SK-N-SH (cell line): ENCODE measurements around the gene BTG1. TPM values are rescaled to one million over a fixed set of nuclear protein-coding genes. Genes with fewer than 3 reads are reported as not detected.

Experiments used
- CTCF ChIA-PET: fragments of 300-600, 350-600 bp; formaldehyde crosslinking; extraction: SDS; loops from one replicate; lab custom pipeline; 2021; lab: Yijun Ruan, JAX
- POLR2A ChIA-PET: fragments of 350-600 bp; sonication (Branson Sonifier 250); formaldehyde crosslinking; extraction: SDS; loops from one replicate; lab custom pipeline; 2020; ENCODE audit warnings: antibody characterized with exemption, inconsistent platforms; lab: Yijun Ruan, JAX
- DNase-seq: peaks from one replicate; pipeline ENCODE4 v3.0.0; 2012
- H2AFZ ChIP-seq: fragments of 200-600 bp; sonication (generic); 2 replicates; pipeline ENCODE4 v1.8.1; 2016; ENCODE audit warnings: antibody characterized with exemption, mild to moderate bottlenecking, low read depth
- H3F3A ChIP-seq: fragments of 200-600 bp; sonication (generic); replicated peaks from 2 replicates; pipeline ENCODE3; 2016; ENCODE audit warnings: antibody characterized with exemption, mild to moderate bottlenecking; ENCODE audit not compliant: insufficient read depth
- H3K27ac ChIP-seq, 2 experiments: fragments of 200-500 bp in 1 of 2; fragments of 200-600 bp in 1 of 2; sonication (Bioruptor generic) in 1 of 2; sonication (generic), shearing (Covaris generic) in 1 of 2; 2 replicates each; pipeline versions ENCODE4 v1.5.1 to v1.6.1; 2014 to 2016; ENCODE audit warnings: low read depth in 2 of 2, inconsistent platforms in 1 of 2, low read length in 1 of 2, mild to moderate bottlenecking in 1 of 2, mixed read lengths in 1 of 2
- H3K27me3 ChIP-seq: fragments of 200-600 bp; sonication (generic), shearing (Covaris generic); 2 replicates; pipeline ENCODE4 v1.6.1; 2016; ENCODE audit warnings: mixed run types; ENCODE audit not compliant: insufficient read depth
- H3K36me3 ChIP-seq, 2 experiments: fragments of 200-500 bp in 1 of 2; fragments of 200-600 bp in 1 of 2; sonication (Bioruptor generic) in 1 of 2; sonication (generic) in 1 of 2; replicated peaks in 1 of 2; 2 replicates each; pipeline versions ENCODE3 to v1.5.1; 2014 to 2016; ENCODE audit warnings: low read length in 1 of 2, mild to moderate bottlenecking in 1 of 2; ENCODE audit not compliant: insufficient read depth in 2 of 2, control insufficient read depth in 1 of 2
- H3K4me1 ChIP-seq, 2 experiments: fragments of 200-500 bp in 1 of 2; fragments of 200-600 bp in 1 of 2; sonication (Bioruptor generic) in 1 of 2; sonication (generic), shearing (Covaris generic) in 1 of 2; 2 replicates each; pipeline versions ENCODE4 v1.5.1 to v1.6.1; 2014 to 2016; ENCODE audit warnings: low read depth in 1 of 2, low read length in 1 of 2, mixed run types in 1 of 2; ENCODE audit not compliant: insufficient read depth in 2 of 2, control insufficient read depth in 1 of 2
- H3K4me2 ChIP-seq: fragments of 200-600 bp; sonication (generic), shearing (Covaris generic); 2 replicates; pipeline ENCODE4 v1.6.1; 2017; ENCODE audit warnings: mixed run types
- H3K4me3 ChIP-seq, 2 experiments: fragments of 200-500 bp in 1 of 2; fragments of 200-600 bp in 1 of 2; sonication (Bioruptor generic) in 1 of 2; sonication (generic), shearing (Covaris generic) in 1 of 2; 2 replicates each; pipeline versions ENCODE4 v1.5.1 to v1.8.1; 2014 to 2016; ENCODE audit warnings: low read depth in 2 of 2, inconsistent platforms in 1 of 2, low read length in 1 of 2, mild to moderate bottlenecking in 1 of 2, mixed read lengths in 1 of 2, moderate library complexity in 1 of 2
- H3K79me2 ChIP-seq: fragments of 200-600 bp; sonication (generic); 2 replicates; pipeline ENCODE4 v1.8.1; 2017; ENCODE audit warnings: mild to moderate bottlenecking; ENCODE audit not compliant: insufficient read depth
- H3K9ac ChIP-seq: fragments of 200-600 bp; sonication (generic); 2 replicates; pipeline ENCODE4 v1.6.1; 2017; ENCODE audit warnings: mixed run types
- H3K9me2 ChIP-seq: fragments of 200-600 bp; sonication (generic); 2 replicates; pipeline ENCODE4 v1.6.1; 2017; ENCODE audit warnings: mixed run types
- H3K9me3 ChIP-seq: fragments of 200-600 bp; sonication (generic); 2 replicates; pipeline ENCODE4 v1.6.1; 2017; ENCODE audit warnings: mixed run types, mild to moderate bottlenecking, moderate library complexity
- H4K20me1 ChIP-seq: fragments of 200-600 bp; sonication (generic); 2 replicates; pipeline ENCODE4 v1.6.1; 2017; ENCODE audit warnings: mild to moderate bottlenecking, mixed run types; ENCODE audit not compliant: insufficient read depth
- ELF1 ChIP-seq: IDR thresholded peaks from 2 replicates; pipeline ENCODE4 v1.4.0; 2012
- FOXJ3 ChIP-seq: sonication (generic); formaldehyde crosslinking; IDR thresholded peaks from 2 replicates; pipeline ENCODE4 v1.5.1; 2020; ENCODE audit warnings: mild to moderate bottlenecking, missing genetic modification reagents
- GABPA ChIP-seq: IDR thresholded peaks from 2 replicates; pipeline ENCODE4 v1.4.0; 2012; ENCODE audit warnings: low read depth, mild to moderate bottlenecking
- JUND ChIP-seq: IDR thresholded peaks from 2 replicates; pipeline ENCODE4 v1.4.0; 2012
- MXI1 ChIP-seq: IDR thresholded peaks from 2 replicates; pipeline ENCODE4 v1.6.1; 2012; ENCODE audit warnings: mild to moderate bottlenecking, low read depth, low read length, improper control_type of control experiment
- NFIC ChIP-seq: IDR thresholded peaks from 2 replicates; pipeline ENCODE4 v1.4.0; 2012; ENCODE audit warnings: borderline replicate concordance
- POLR2AphosphoS5 ChIP-seq: IDR thresholded peaks from 2 replicates; pipeline ENCODE4 v1.6.1; 2012; ENCODE audit warnings: low read depth, low read length
- RCOR1 ChIP-seq: fragments of 150-350 bp; IDR thresholded peaks from 2 replicates; pipeline ENCODE4 v1.6.1; 2017; ENCODE audit warnings: antibody characterized with exemption, low read length
- SIN3A ChIP-seq: IDR thresholded peaks from 2 replicates; pipeline ENCODE4 v1.6.1; 2012; ENCODE audit warnings: low read depth, mild to moderate bottlenecking, low read length, moderate library complexity, borderline replicate concordance
- TAF1 ChIP-seq: IDR thresholded peaks from 2 replicates; pipeline ENCODE4 v1.6.1; 2012; ENCODE audit warnings: low read depth, mild to moderate bottlenecking, low read length, moderate library complexity, borderline replicate concordance
- TCF12 ChIP-seq: IDR thresholded peaks from 2 replicates; pipeline ENCODE4 v1.4.0; 2012
- TEAD4 ChIP-seq: IDR thresholded peaks from 2 replicates; pipeline ENCODE4 v1.4.0; 2012; ENCODE audit warnings: mild to moderate bottlenecking, borderline replicate concordance; ENCODE audit not compliant: insufficient read depth
- YY1 ChIP-seq: IDR thresholded peaks from 2 replicates; pipeline ENCODE4 v1.4.0; 2012; ENCODE audit warnings: low read depth, mild to moderate bottlenecking
- WGBS: methylation state at CpG from one replicate; pipeline ENCODE4 v1.1.6; 2017; ENCODE audit warnings: low lambda C conversion rate; 5-methylcytosine and 5-hydroxymethylcytosine counted together
- polyA plus RNA-seq, 3 experiments: library from polyadenylated mRNA; depleted of rRNA; stranded (reverse); fragments of >200 nt; gene quantifications; 2 replicates each; pipeline ENCODE4 v1.2.3, GENCODE V29; 2012
- TF ChIP-seq, protein P1 (sequence below): IDR thresholded peaks from 2 replicates; pipeline ENCODE4 v1.4.0; 2012; ENCODE audit warnings: low read depth
- TF ChIP-seq, protein P2 (sequence below): IDR thresholded peaks from 2 replicates; pipeline ENCODE4 v1.4.0; 2012; ENCODE audit warnings: low read depth, borderline replicate concordance

The BTG1 gene
- polyA plus RNA-seq, 1 of the 3 experiments (the other 2 are of a cell fraction): 28.3 TPM

GRCh38 chr12:92194561-92194960, 48.9 kb upstream of the BTG1 start:
- H3F3A ChIP-seq: no peaks in the 10 kb centered on the region
- no peaks in the 10 kb centered on the region for H3K79me2 ChIP-seq
- no peaks in the 10 kb centered on the region for H3K9me2 ChIP-seq
- H3K9ac ChIP-seq: no peak overlapping the region
- TF ChIP-seq, protein P1, sequence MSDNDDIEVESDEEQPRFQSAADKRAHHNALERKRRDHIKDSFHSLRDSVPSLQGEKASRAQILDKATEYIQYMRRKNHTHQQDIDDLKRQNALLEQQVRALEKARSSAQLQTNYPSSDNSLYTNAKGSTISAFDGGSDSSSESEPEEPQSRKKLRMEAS: no peak
- no peak for TF ChIP-seq MXI1
- no peak for TF ChIP-seq TCF12
- no peak for TF ChIP-seq TAF1
- TF ChIP-seq YY1: no peak
- no peak for TF ChIP-seq TEAD4
- DNase-seq: no peak
- H2AFZ ChIP-seq: no peak overlapping the region
- ChIA-PET CTCF (no interaction called here), POLR2A (no interaction called here)
- peak overlapping the region in 1 of 2 experiments; percentile 20; a peak in 1 of 4 replicates for H3K27ac ChIP-seq
- peaks cover 0 to 6% of the 10 kb centered on the region in 2 experiments; a peak in 3 of 4 replicates for H3K4me1 ChIP-seq
- no peaks in the 10 kb centered on the region; the same call in 1 of the 2 replicates for H3K9me3 ChIP-seq
- no peak overlapping the region for H3K4me3 ChIP-seq
- H3K27me3 ChIP-seq: no peaks in the 10 kb centered on the region
- H4K20me1 ChIP-seq: no peaks in the 10 kb centered on the region
- no peaks in the 10 kb centered on the region for H3K36me3 ChIP-seq
- no peak overlapping the region for H3K4me2 ChIP-seq
- 64% methylated on average over 4 of the region's 4 CpGs for whole genome bisulfite sequencing

DNA sequence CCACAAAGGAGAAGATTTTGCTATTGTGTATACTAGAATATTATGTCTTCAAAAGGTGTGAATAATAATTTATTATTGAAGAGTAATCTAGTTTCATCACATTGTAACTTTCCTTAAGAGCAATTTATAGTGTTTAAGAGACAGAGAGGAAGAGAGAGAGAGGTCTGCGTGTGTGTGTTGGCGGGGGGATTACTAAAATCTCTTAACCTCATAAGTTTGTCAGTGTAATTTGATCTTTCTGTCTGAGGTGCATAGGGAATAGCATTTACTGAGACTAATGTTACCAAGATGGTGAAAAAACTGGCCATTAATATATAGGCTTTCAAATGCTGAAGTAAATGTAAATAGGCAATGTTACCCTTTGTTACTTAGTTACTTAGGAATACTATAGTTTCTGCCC, 48.2 kb upstream of the BTG1 start:
- Histone ChIP-seq H3K79me2 (no peaks in the 10 kb centered on the region), H3K9me2 (no peaks in the 10 kb centered on the region), H3K27ac (peak overlapping the region in 1 of 2 experiments; percentile 7; a peak in 1 of 4 replicates), H3K9me3 (no peaks in the 10 kb centered on the region; the same call in 1 of the 2 replicates), H3K27me3 (no peaks in the 10 kb centered on the region), H3F3A (no peaks in the 10 kb centered on the region), H4K20me1 (no peaks in the 10 kb centered on the region), H3K4me1 (peaks cover 0 to 6% of the 10 kb centered on the region in 2 experiments; a peak in 3 of 4 replicates)
- whole genome bisulfite sequencing: 97% methylated on average over 2 of the region's 2 CpGs
- POLR2A ChIA-PET: no interaction called here
- CTCF ChIA-PET: no interaction called here
- TF ChIP-seq POLR2AphosphoS5: no peak
- TF ChIP-seq RCOR1: no peak
- TF ChIP-seq, all 33 proteins: peak for 0
- no peak for DNase-seq
- no peak overlapping the region for H3K4me3 ChIP-seq
- H3K36me3 ChIP-seq: no peaks in the 10 kb centered on the region
- H2AFZ ChIP-seq: no peak overlapping the region
- H3K4me2 ChIP-seq: no peak overlapping the region
- no peak overlapping the region for H3K9ac ChIP-seq

DNA sequence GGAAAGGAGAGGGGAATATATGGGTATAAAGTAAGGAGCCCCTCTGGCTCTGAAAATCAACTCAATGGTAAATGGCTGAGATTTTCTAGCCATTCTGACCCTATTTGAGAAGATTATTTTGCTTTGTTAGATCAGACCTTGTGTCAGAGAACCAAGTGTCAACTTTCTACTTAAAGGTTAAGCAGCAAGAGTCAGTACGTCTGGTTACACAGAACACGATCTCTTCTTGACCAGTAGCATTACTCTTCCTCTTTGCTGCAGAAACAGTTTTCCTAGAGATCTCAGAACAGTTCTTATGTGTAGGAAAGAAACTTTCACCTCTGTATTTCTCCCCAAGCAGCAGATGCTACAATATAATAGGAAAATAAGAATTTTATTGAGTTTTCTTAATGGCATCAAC, 47.4 kb upstream of the BTG1 start:
- CTCF ChIA-PET: no interaction called here
- no peak overlapping the region for H2AFZ ChIP-seq

More for the DNA sequence above, 47.4 kb upstream of the BTG1 start:
- Histone ChIP-seq H4K20me1 (no peaks in the 10 kb centered on the region), H3K9me3 (no peaks in the 10 kb centered on the region; the same call in 1 of the 2 replicates), H3K4me1 (peaks cover 0 to 6% of the 10 kb centered on the region in 2 experiments; a peak in 3 of 4 replicates), H3K9me2 (no peaks in the 10 kb centered on the region), H3F3A (no peaks in the 10 kb centered on the region), H3K36me3 (no peaks in the 10 kb centered on the region), H3K4me2 (no peak overlapping the region), H3K27me3 (no peaks in the 10 kb centered on the region)
- WGBS: 83% methylated on average over 2 of the region's 2 CpGs
- no peak for DNase-seq
- no peak for TF ChIP-seq GABPA
- TF ChIP-seq JUND: no peak
- TF ChIP-seq YY1: no peak
- no peak for TF ChIP-seq TEAD4
- no peak for TF ChIP-seq ELF1
- TF ChIP-seq MXI1: no peak
- TF ChIP-seq FOXJ3 (CRISPR knock-in tag): no peak
- TF ChIP-seq NFIC: no peak
- TF ChIP-seq SIN3A: no peak
- TF ChIP-seq, protein P2, sequence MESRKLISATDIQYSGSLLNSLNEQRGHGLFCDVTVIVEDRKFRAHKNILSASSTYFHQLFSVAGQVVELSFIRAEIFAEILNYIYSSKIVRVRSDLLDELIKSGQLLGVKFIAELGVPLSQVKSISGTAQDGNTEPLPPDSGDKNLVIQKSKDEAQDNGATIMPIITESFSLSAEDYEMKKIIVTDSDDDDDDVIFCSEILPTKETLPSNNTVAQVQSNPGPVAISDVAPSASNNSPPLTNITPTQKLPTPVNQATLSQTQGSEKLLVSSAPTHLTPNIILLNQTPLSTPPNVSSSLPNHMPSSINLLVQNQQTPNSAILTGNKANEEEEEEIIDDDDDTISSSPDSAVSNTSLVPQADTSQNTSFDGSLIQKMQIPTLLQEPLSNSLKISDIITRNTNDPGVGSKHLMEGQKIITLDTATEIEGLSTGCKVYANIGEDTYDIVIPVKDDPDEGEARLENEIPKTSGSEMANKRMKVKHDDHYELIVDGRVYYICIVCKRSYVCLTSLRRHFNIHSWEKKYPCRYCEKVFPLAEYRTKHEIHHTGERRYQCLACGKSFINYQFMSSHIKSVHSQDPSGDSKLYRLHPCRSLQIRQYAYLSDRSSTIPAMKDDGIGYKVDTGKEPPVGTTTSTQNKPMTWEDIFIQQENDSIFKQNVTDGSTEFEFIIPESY: no peak
- TF ChIP-seq POLR2AphosphoS5: no peak
- TF ChIP-seq, all 33 proteins: peak for 0
- H3K9ac ChIP-seq: no peak overlapping the region
- no peaks in the 10 kb centered on the region for H3K79me2 ChIP-seq
- no peak overlapping the region for H3K4me3 ChIP-seq
- peak overlapping the region in 1 of 2 experiments; percentile 51; a peak in 1 of 4 replicates for H3K27ac ChIP-seq
- POLR2A ChIA-PET: no interaction called here
